ENCODE data around the gene CYP4A11. TPM values are rescaled to one million over a fixed set of nuclear protein-coding genes. Genes with fewer than 3 reads are reported as not detected.

The CYP4A11 gene
- total and polyA plus RNA-seq, 10 of the 15 experiments (the other 5 are each of a cell fraction or from before 2014, with no cell fraction given) = 0.13 TPM; not detected in 9

DNA sequence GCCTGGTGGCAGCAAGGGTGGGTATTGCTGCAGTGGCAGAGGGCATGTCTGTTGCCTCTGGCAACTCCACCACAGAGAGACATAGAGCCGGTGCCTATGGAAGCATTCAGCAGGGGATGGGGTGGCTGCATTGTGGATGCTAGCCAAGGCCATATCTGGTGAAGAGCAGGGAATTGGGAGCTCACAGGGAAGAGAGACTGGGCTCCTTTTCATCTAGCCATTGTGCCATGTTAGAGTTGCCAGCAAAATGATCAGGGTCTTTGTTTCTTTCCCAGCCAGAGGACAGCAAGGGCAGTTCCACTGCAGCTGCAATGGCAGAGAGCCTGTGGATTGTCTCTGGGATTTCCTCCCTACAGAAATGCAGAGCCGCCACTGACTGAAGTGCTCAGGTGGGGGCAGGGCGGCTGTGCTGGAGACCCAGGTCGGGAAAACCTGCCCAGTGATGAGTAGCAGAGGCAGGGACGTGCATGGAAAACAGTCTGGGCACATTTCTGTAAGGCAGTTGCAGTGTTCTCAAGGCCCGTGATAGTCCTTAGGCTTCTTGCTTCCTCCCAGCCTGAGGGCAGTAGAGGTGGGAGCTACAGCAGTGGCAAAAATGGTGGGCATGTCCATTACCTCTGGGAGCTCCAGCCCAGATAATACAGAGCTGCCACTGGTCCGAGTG, 42.0 kb upstream of the CYP4A11 start:
- RAD21 ChIA-PET (ENCODE audit: unreplicated experiment) = no interaction called here
- DNase-seq (ENCODE audit: low read depth, low spot score) (no peak), FAIRE-seq (no peak), ATAC-seq (no peak)
- no peak overlapping the region for H3K4me2 ChIP-seq (ENCODE audit: control insufficient read depth, insufficient read depth)
- TF ChIP-seq ZNF207 (IDR thresholded peaks at IDR 0.05; ENCODE audit: borderline replicate concordance) (no peak), STAT3 (IDR thresholded peaks at IDR 0.05; ENCODE audit: low read depth, low read length) (no peak), HCFC1 (IDR thresholded peaks at IDR 0.05; ENCODE audit: low read length) (no peak), LARP7 (IDR thresholded peaks at IDR 0.05) (no peak), POLR2AphosphoS2 (IDR thresholded peaks at IDR 0.05; ENCODE audit: low read depth, low read length) (no peak), TCF3 (IDR thresholded peaks at IDR 0.05; ENCODE audit: borderline replicate concordance, insufficient read depth, low read depth, low read length) (no peak), ATF3 (IDR thresholded peaks at IDR 0.05; ENCODE audit: borderline replicate concordance, extremely low read depth, low read depth, low read length) (no peak), CTCF (IDR thresholded peaks at IDR 0.05 in 2 of 3, conservative IDR thresholded peaks at IDR 0.05 in 1 of 3; ENCODE audit: control insufficient read depth in 2 of 3, extremely low read depth in 1 of 3, insufficient read depth in 1 of 3, low read depth in 3 of 3, low read length in 3 of 3) (no peak), SMAD5 (IDR thresholded peaks at IDR 0.05; ENCODE audit: low read depth) (no peak), SP1 (IDR thresholded peaks at IDR 0.05; ENCODE audit: low read depth, low read length) (no peak), KAT2A (conservative IDR thresholded peaks at IDR 0.05; ENCODE audit: control insufficient read depth, low read depth, low read length) (no peak)
- TF ChIP-seq, protein P1, sequence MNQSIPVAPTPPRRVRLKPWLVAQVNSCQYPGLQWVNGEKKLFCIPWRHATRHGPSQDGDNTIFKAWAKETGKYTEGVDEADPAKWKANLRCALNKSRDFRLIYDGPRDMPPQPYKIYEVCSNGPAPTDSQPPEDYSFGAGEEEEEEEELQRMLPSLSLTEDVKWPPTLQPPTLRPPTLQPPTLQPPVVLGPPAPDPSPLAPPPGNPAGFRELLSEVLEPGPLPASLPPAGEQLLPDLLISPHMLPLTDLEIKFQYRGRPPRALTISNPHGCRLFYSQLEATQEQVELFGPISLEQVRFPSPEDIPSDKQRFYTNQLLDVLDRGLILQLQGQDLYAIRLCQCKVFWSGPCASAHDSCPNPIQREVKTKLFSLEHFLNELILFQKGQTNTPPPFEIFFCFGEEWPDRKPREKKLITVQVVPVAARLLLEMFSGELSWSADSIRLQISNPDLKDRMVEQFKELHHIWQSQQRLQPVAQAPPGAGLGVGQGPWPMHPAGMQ (IDR thresholded peaks at IDR 0.05; ENCODE audit: borderline replicate concordance) = no peak
- no peaks in the 10 kb centered on the region for H3K9me3 ChIP-seq (replicated peaks; ENCODE audit: control insufficient read depth, insufficient read depth, low read length)
- whole genome bisulfite sequencing (ENCODE audit: insufficient coverage, insufficient replicate concordance, low lambda C conversion rate, missing lambda C conversion rate) = 7% methylated on average over 7 of the region's 7 CpGs
- no peaks in the 10 kb centered on the region for H3K4me1 ChIP-seq (ENCODE audit: control insufficient read depth, insufficient read depth, low read length)
- no peaks in the 10 kb centered on the region for H4K20me1 ChIP-seq (ENCODE audit: control insufficient read depth, insufficient read depth)
- H3K27ac ChIP-seq (ENCODE audit: control insufficient read depth, insufficient read depth) = no peak overlapping the region
- H3K36me3 ChIP-seq (ENCODE audit: control insufficient read depth in 2 of 2, insufficient read depth in 2 of 2, low read length in 1 of 2) = no peaks in the 10 kb centered on the region
- no peaks in the 10 kb centered on the region for H3K79me2 ChIP-seq (ENCODE audit: control insufficient read depth, insufficient read depth, low read length)
- CTCF ChIA-PET = no interaction called here
- no peak overlapping the region for H3K9ac ChIP-seq (ENCODE audit: control insufficient read depth, insufficient read depth, low read length)
- no peak overlapping the region for H2AFZ ChIP-seq (ENCODE audit: control insufficient read depth, low read depth, low read length)
- POLR2A ChIA-PET = no interaction called here
- intact Hi-C loops (cut with micrococcal nuclease; ENCODE audit: unreplicated experiment) = no loop called here
- in situ Hi-C loops (cut with MboI) = no loop called here
- BruUV-seq (replicated peaks) = no TSS peak
- H3K27me3 ChIP-seq (replicated peaks in 1 of 2; ENCODE audit: control insufficient read depth in 2 of 2, insufficient read depth in 2 of 2, low read length in 1 of 2) = no peaks in the 10 kb centered on the region; a peak in 1 of 4 replicates
- SMC1A ChIA-PET (ENCODE audit: uncharacterized antibody, unreplicated experiment) = no interaction called here
- H3K4me3 ChIP-seq = no peak overlapping the region
